ENCODE measurements around the gene KCNQ1. TPM values are rescaled to one million over a fixed set of nuclear protein-coding genes. Genes with fewer than 3 reads are reported as not detected.

The KCNQ1 gene
- total RNA-seq, 1 experiment from 2014 or later, result 10.7 TPM

DNA sequence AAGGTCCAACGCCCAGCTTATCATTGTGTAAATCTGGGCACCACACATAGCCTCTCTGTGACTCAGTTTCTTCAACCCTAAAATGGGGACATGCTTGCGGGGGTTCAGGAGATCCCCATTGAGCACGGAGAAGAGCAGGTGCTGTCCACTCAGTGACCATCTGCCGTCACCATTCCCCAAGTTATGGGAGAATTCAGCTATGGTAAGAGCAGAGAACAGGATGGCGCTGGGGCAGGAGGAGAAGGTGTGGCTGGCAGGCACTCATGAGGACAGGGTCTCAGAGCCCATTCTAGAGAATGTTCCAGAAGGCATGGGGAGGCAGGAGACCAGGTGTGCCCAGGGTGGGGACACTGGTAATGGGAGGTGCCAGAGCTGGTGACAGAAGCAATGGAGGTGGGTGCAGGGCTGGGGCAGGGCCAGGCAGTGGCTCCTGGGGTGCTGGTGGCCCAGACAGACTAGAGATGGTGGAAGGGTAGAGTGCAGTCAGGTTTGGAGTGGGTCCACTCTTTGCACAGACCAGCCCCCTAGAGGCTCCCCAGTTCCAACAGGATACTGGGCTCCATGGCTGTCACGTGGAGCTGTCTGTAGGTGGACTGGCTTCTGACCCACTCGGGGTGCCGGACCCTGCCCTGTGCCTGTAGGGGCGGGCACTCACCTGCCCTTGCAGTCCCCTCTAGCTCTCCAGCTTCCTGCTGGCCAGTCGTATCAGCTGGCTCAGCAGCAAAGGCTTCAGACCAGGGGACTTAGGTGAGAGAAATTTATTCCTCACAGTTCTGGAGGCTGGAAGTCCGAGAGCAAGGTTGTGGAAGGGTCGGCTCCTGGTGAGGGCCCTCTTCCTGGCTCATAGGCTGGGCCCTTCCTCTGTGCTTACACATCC lies 356.1 kb downstream of the KCNQ1 start:
- Histone ChIP-seq H3K4me1 (ENCODE audit: control insufficient read depth in 1 of 2, insufficient read depth in 2 of 2, low read length in 2 of 2) (no peaks in the 10 kb centered on the region), H3K36me3 (ENCODE audit: control insufficient read depth in 1 of 2, insufficient read depth in 2 of 2, low read length in 2 of 2) (no peaks in the 10 kb centered on the region), H3K9me3 (ENCODE audit: control insufficient read depth in 1 of 2, insufficient read depth in 1 of 2, low read depth in 1 of 2, low read length in 2 of 2) (no peaks in the 10 kb centered on the region), H3K4me2 (ENCODE audit: low read length) (no peak overlapping the region), H3K9me2 (ENCODE audit: insufficient read depth) (no peaks in the 10 kb centered on the region), H3K9ac (ENCODE audit: low read length) (no peak overlapping the region), H4K20me1 (ENCODE audit: insufficient read depth) (no peaks in the 10 kb centered on the region), H3K4me3 (replicated peaks in 1 of 2; ENCODE audit: low read depth in 1 of 2, low read length in 2 of 2) (no peak overlapping the region), H3K79me2 (ENCODE audit: insufficient read depth, low read length) (no peaks in the 10 kb centered on the region), H3K27ac (ENCODE audit: low read depth, low read length) (no peak overlapping the region), H2AFZ (ENCODE audit: low read depth, low read length, poor library complexity, severe bottlenecking) (no peak overlapping the region), H3K27me3 (ENCODE audit: insufficient read depth, low read length) (no peaks in the 10 kb centered on the region)
- intact Hi-C loops (cut with micrococcal nuclease), result no loop called here
- ChIA-PET RAD21 (ENCODE audit: low non-redundant PET in 1 of 2, low total read pairs in 2 of 2, uncharacterized antibody in 2 of 2, unreplicated experiment in 2 of 2) (no interaction called here), POLR2A (no interaction called here), CTCF (no interaction called here)
- TF ChIP-seq EZH2 (IDR thresholded peaks at IDR 0.05) (no peak), ZNF274 (IDR thresholded peaks at IDR 0.05; ENCODE audit: low read depth, low read length) (no peak), FOSL1 (IDR thresholded peaks at IDR 0.05; ENCODE audit: low read depth) (no peak), SRF (IDR thresholded peaks at IDR 0.05; ENCODE audit: low read depth) (no peak), EGR1 (IDR thresholded peaks at IDR 0.05; ENCODE audit: low read depth) (no peak), YY1 (IDR thresholded peaks at IDR 0.05; ENCODE audit: extremely low read depth, insufficient replicate concordance, low read depth, low read length) (no peak), JUND (IDR thresholded peaks at IDR 0.05) (no peak), POLR2AphosphoS5 (IDR thresholded peaks at IDR 0.05; ENCODE audit: low read depth, low read length) (no peak), ZFX (IDR thresholded peaks at IDR 0.05) (no peak), SIN3A (IDR thresholded peaks at IDR 0.05; ENCODE audit: low read depth) (no peak), CTCF (IDR thresholded peaks at IDR 0.05 in 2 of 3, conservative IDR thresholded peaks at IDR 0.05 in 1 of 3; ENCODE audit: borderline replicate concordance in 1 of 3, insufficient read depth in 1 of 3, low read depth in 2 of 3, low read length in 2 of 3) (no peak), TCF7L2 (IDR thresholded peaks at IDR 0.05; ENCODE audit: borderline replicate concordance, extremely low read depth, insufficient read depth, insufficient read length) (no peak), EZH2phosphoT487 (IDR thresholded peaks at IDR 0.05; ENCODE audit: borderline replicate concordance) (no peak)
- TF ChIP-seq, protein P1, sequence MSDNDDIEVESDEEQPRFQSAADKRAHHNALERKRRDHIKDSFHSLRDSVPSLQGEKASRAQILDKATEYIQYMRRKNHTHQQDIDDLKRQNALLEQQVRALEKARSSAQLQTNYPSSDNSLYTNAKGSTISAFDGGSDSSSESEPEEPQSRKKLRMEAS (IDR thresholded peaks at IDR 0.05), result no peak
- TF ChIP-seq, protein P2, sequence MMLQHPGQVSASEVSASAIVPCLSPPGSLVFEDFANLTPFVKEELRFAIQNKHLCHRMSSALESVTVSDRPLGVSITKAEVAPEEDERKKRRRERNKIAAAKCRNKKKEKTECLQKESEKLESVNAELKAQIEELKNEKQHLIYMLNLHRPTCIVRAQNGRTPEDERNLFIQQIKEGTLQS (IDR thresholded peaks at IDR 0.05), result no peak
- DNase-seq (ENCODE audit: low read depth, low spot score) (no peak), ATAC-seq (no peak)
- no TSS peak for BruUV-seq (replicated peaks)
